Suprapubic skin (tissue), 4 donors: ENCODE data around the gene SKI.

Experiments used
- EP300 ChIP-seq: sonication (generic); formaldehyde crosslinking; IDR thresholded peaks from one replicate; pipeline ENCODE4 v1.6.1; 2017; ENCODE audit warnings: antibody characterized with exemption
- POLR2A ChIP-seq, 2 donors: fragments of 450-650 bp; IDR thresholded peaks; one replicate each; pipeline ENCODE4 v1.6.1; 2017; ENCODE audit warnings: antibody characterized with exemption in 2 of 2, mild to moderate bottlenecking in 2 of 2, moderate library complexity in 2 of 2
- POLR2AphosphoS5 ChIP-seq, 3 donors: sonication (generic); formaldehyde crosslinking; IDR thresholded peaks; one replicate each; pipeline ENCODE4 v1.6.1; 2017; ENCODE audit warnings: antibody characterized with exemption in 3 of 3
- TF ChIP-seq, protein P1 (sequence below), 2 donors: fragments of 200-600 bp in 1 of 2; fragments of 450-650 bp in 1 of 2; sonication (generic) in 1 of 2; IDR thresholded peaks; one replicate each; pipeline ENCODE4 v1.5.1; 2016 to 2019; ENCODE audit warnings: antibody characterized with exemption in 2 of 2, mild to moderate bottlenecking in 1 of 2, moderate library complexity in 1 of 2

- TF ChIP-seq, protein P1, sequence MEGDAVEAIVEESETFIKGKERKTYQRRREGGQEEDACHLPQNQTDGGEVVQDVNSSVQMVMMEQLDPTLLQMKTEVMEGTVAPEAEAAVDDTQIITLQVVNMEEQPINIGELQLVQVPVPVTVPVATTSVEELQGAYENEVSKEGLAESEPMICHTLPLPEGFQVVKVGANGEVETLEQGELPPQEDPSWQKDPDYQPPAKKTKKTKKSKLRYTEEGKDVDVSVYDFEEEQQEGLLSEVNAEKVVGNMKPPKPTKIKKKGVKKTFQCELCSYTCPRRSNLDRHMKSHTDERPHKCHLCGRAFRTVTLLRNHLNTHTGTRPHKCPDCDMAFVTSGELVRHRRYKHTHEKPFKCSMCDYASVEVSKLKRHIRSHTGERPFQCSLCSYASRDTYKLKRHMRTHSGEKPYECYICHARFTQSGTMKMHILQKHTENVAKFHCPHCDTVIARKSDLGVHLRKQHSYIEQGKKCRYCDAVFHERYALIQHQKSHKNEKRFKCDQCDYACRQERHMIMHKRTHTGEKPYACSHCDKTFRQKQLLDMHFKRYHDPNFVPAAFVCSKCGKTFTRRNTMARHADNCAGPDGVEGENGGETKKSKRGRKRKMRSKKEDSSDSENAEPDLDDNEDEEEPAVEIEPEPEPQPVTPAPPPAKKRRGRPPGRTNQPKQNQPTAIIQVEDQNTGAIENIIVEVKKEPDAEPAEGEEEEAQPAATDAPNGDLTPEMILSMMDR (IDR thresholded peaks at IDR 0.05) = no peak
- no peak for TF ChIP-seq EP300
- TF ChIP-seq POLR2AphosphoS5 (IDR thresholded peaks at IDR 0.05) = no peak
- TF ChIP-seq POLR2A (IDR thresholded peaks at IDR 0.05) = no peak
Measured at GRCh38 chr1:2251786-2252185, 23.7 kb downstream of the SKI start.
